ENCODE data around the gene MST1R.

MST1R gene

GRCh38 chr3:49896345-49896744 lies 7.3 kb downstream of the MST1R start:
- TF ChIP-seq CSRNP3 (CRISPR knock-in tag; IDR thresholded peaks at IDR 0.05) (no peak), TOX (CRISPR knock-in tag; IDR thresholded peaks at IDR 0.05; ENCODE audit: borderline replicate concordance) (no peak), ZC3H10 (CRISPR knock-in tag; IDR thresholded peaks at IDR 0.05) (no peak), GLIS3 (CRISPR knock-in tag; IDR thresholded peaks at IDR 0.05) (no peak)
- ATAC-seq: no peak

- TF ChIP-seq OSR1 (CRISPR knock-in tag; IDR thresholded peaks at IDR 0.05): no peak
- no peak for TF ChIP-seq ZNF8 (CRISPR knock-in tag; IDR thresholded peaks at IDR 0.05)
- no peak for TF ChIP-seq PPARA (CRISPR knock-in tag; IDR thresholded peaks at IDR 0.05; ENCODE audit: borderline replicate concordance)
- no peak for ATAC-seq
These were observed 7.9 kb downstream of the MST1R start for GRCh38 chr3:49895791-49896190.

GRCh38 chr3:49889296-49889695 lies 14.4 kb downstream of the MST1R start:
- TF ChIP-seq GLIS3 (CRISPR knock-in tag; IDR thresholded peaks at IDR 0.05) (no peak), POU6F1 (CRISPR knock-in tag; IDR thresholded peaks at IDR 0.05; ENCODE audit: borderline replicate concordance, low read depth) (no peak), RARB (CRISPR knock-in tag; IDR thresholded peaks at IDR 0.05) (no peak), TCF4 (CRISPR knock-in tag; IDR thresholded peaks at IDR 0.05; ENCODE audit: borderline replicate concordance) (no peak), CSRNP3 (CRISPR knock-in tag; IDR thresholded peaks at IDR 0.05) (no peak), ZNF70 (CRISPR knock-in tag; IDR thresholded peaks at IDR 0.05) (no peak), ARNTL (CRISPR knock-in tag; IDR thresholded peaks at IDR 0.05; ENCODE audit: borderline replicate concordance, low read depth) (no peak), ZNF8 (CRISPR knock-in tag; IDR thresholded peaks at IDR 0.05) (no peak), BACH2 (CRISPR knock-in tag; IDR thresholded peaks at IDR 0.05; ENCODE audit: borderline replicate concordance) (no peak), TOX (CRISPR knock-in tag; IDR thresholded peaks at IDR 0.05; ENCODE audit: borderline replicate concordance) (no peak), ZC3H10 (CRISPR knock-in tag; IDR thresholded peaks at IDR 0.05) (no peak), PPARA (CRISPR knock-in tag; IDR thresholded peaks at IDR 0.05; ENCODE audit: borderline replicate concordance) (no peak), ZFP30 (CRISPR knock-in tag; IDR thresholded peaks at IDR 0.05) (no peak)
- ATAC-seq: no peak

GRCh38 chr3:49886922-49887265 lies 16.8 kb downstream of the MST1R start:
- ATAC-seq: no peak
- TF ChIP-seq TOX (CRISPR knock-in tag; IDR thresholded peaks at IDR 0.05; ENCODE audit: borderline replicate concordance): no peak
- TF ChIP-seq GLIS3 (CRISPR knock-in tag; IDR thresholded peaks at IDR 0.05): no peak
- TF ChIP-seq ZC3H10 (CRISPR knock-in tag; IDR thresholded peaks at IDR 0.05): no peak
- no peak for TF ChIP-seq SNAI2 (CRISPR knock-in tag; IDR thresholded peaks at IDR 0.05)
- no peak for TF ChIP-seq ESRRG (CRISPR knock-in tag; IDR thresholded peaks at IDR 0.05)

- TF ChIP-seq ZFP3 (CRISPR knock-in tag; IDR thresholded peaks at IDR 0.05) (no peak), CSRNP3 (CRISPR knock-in tag; IDR thresholded peaks at IDR 0.05) (no peak), GLIS3 (CRISPR knock-in tag; IDR thresholded peaks at IDR 0.05) (no peak), ISL1 (CRISPR knock-in tag; IDR thresholded peaks at IDR 0.05) (no peak), PPARA (CRISPR knock-in tag; IDR thresholded peaks at IDR 0.05; ENCODE audit: borderline replicate concordance) (no peak), SNAI2 (CRISPR knock-in tag; IDR thresholded peaks at IDR 0.05) (no peak), TCF4 (CRISPR knock-in tag; IDR thresholded peaks at IDR 0.05; ENCODE audit: borderline replicate concordance) (no peak), CREB5 (CRISPR knock-in tag; IDR thresholded peaks at IDR 0.05; ENCODE audit: low read depth) (no peak), PATZ1 (CRISPR knock-in tag; IDR thresholded peaks at IDR 0.05; ENCODE audit: borderline replicate concordance) (no peak), ESRRG (CRISPR knock-in tag; IDR thresholded peaks at IDR 0.05) (no peak), TSHZ2 (CRISPR knock-in tag; IDR thresholded peaks at IDR 0.05) (no peak), ZFP30 (CRISPR knock-in tag; IDR thresholded peaks at IDR 0.05) (no peak), ZNF70 (CRISPR knock-in tag; IDR thresholded peaks at IDR 0.05) (no peak), TOX (CRISPR knock-in tag; IDR thresholded peaks at IDR 0.05; ENCODE audit: borderline replicate concordance) (no peak)
- ATAC-seq: peak; percentile 35; the same call in 1 of the 3 replicates
These were observed 19.7 kb downstream of the MST1R start for GRCh38 chr3:49883998-49884397.
